HL-60 (cell line): Measurements from ENCODE around the gene OAS1.
"Not testable (repeated sequence)": the region's sequence is repeated elsewhere in the genome, so short reads cannot be mapped to it uniquely, and the experiment has no call there.

Experiments used
- DNase-seq, 2 experiments: peaks; one replicate each; pipeline ENCODE4 v3.0.0-alpha.2; 2010 to 2020; ENCODE audit warnings: low read depth in 1 of 2, low spot score in 1 of 2
- H3K27ac ChIP-seq: fragments of 250-450 bp; sonication (Bioruptor Pico); replicated peaks from 2 replicates; pipeline ENCODE4 v1.5.1; 2020; ENCODE audit warnings: mild to moderate bottlenecking, moderate library complexity
- H3K27me3 ChIP-seq: fragments of 250-450 bp; sonication (Bioruptor Pico); 2 replicates; pipeline ENCODE4 v1.5.1; 2021; ENCODE audit warnings: mild to moderate bottlenecking, moderate library complexity; ENCODE audit not compliant: insufficient read depth, poor library complexity, severe bottlenecking
- H3K4me3 ChIP-seq: replicated peaks from 2 replicates; pipeline ENCODE4 v1.5.1; 2011; ENCODE audit warnings: mild to moderate bottlenecking, control low read depth, low read length; ENCODE audit not compliant: insufficient read depth
- GABPA ChIP-seq: IDR thresholded peaks from 2 replicates; pipeline ENCODE4 v1.6.1; 2012; ENCODE audit warnings: low read depth
- POLR2AphosphoS5 ChIP-seq: IDR thresholded peaks from 2 replicates; pipeline ENCODE4 v1.6.1; 2012; ENCODE audit warnings: low read depth
- SPI1 ChIP-seq: IDR thresholded peaks from 2 replicates; pipeline ENCODE4 v1.6.1; 2012; ENCODE audit warnings: low read depth, mild to moderate bottlenecking, borderline replicate concordance
- TF ChIP-seq, protein P1 (sequence below): IDR thresholded peaks from 2 replicates; pipeline ENCODE4 v1.6.1; 2012; ENCODE audit warnings: low read depth; ENCODE audit not compliant: insufficient replicate concordance
- TF ChIP-seq, protein P2 (sequence below): IDR thresholded peaks from one replicate; pipeline ENCODE4 v1.5.1; 2011; ENCODE audit warnings: low read length, control low read depth, inconsistent platforms; ENCODE audit not compliant: insufficient read depth

OAS1 gene

DNA sequence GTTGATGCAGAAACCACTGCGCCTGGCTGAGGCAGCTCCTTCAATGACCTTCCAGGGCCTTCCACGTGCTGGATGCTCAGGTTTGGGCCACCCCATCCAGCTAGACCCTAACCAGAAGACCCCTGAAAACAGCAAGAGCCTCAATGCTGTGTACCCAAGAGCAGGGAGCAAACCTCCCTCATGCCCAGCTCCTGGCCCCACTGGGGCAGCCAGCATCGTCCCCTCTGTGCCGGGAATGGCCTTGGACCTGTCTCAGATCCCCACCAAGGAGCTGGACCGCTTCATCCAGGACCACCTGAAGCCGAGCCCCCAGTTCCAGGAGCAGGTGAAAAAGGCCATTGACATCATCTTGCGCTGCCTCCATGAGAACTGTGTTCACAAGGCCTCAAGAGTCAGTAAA is 42.0 kb downstream of the OAS1 start:
- TF ChIP-seq, protein P1, sequence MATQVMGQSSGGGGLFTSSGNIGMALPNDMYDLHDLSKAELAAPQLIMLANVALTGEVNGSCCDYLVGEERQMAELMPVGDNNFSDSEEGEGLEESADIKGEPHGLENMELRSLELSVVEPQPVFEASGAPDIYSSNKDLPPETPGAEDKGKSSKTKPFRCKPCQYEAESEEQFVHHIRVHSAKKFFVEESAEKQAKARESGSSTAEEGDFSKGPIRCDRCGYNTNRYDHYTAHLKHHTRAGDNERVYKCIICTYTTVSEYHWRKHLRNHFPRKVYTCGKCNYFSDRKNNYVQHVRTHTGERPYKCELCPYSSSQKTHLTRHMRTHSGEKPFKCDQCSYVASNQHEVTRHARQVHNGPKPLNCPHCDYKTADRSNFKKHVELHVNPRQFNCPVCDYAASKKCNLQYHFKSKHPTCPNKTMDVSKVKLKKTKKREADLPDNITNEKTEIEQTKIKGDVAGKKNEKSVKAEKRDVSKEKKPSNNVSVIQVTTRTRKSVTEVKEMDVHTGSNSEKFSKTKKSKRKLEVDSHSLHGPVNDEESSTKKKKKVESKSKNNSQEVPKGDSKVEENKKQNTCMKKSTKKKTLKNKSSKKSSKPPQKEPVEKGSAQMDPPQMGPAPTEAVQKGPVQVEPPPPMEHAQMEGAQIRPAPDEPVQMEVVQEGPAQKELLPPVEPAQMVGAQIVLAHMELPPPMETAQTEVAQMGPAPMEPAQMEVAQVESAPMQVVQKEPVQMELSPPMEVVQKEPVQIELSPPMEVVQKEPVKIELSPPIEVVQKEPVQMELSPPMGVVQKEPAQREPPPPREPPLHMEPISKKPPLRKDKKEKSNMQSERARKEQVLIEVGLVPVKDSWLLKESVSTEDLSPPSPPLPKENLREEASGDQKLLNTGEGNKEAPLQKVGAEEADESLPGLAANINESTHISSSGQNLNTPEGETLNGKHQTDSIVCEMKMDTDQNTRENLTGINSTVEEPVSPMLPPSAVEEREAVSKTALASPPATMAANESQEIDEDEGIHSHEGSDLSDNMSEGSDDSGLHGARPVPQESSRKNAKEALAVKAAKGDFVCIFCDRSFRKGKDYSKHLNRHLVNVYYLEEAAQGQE = no peak
- no peak for TF ChIP-seq GABPA
- TF ChIP-seq SPI1 = no peak
- no peak for TF ChIP-seq POLR2AphosphoS5
- TF ChIP-seq, protein P2, sequence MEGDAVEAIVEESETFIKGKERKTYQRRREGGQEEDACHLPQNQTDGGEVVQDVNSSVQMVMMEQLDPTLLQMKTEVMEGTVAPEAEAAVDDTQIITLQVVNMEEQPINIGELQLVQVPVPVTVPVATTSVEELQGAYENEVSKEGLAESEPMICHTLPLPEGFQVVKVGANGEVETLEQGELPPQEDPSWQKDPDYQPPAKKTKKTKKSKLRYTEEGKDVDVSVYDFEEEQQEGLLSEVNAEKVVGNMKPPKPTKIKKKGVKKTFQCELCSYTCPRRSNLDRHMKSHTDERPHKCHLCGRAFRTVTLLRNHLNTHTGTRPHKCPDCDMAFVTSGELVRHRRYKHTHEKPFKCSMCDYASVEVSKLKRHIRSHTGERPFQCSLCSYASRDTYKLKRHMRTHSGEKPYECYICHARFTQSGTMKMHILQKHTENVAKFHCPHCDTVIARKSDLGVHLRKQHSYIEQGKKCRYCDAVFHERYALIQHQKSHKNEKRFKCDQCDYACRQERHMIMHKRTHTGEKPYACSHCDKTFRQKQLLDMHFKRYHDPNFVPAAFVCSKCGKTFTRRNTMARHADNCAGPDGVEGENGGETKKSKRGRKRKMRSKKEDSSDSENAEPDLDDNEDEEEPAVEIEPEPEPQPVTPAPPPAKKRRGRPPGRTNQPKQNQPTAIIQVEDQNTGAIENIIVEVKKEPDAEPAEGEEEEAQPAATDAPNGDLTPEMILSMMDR = no peak
- Histone ChIP-seq H3K27me3 (no peaks in the 10 kb centered on the region), H3K27ac (no peak overlapping the region), H3K4me3 (no peak overlapping the region)
- no peak for DNase-seq

DNA sequence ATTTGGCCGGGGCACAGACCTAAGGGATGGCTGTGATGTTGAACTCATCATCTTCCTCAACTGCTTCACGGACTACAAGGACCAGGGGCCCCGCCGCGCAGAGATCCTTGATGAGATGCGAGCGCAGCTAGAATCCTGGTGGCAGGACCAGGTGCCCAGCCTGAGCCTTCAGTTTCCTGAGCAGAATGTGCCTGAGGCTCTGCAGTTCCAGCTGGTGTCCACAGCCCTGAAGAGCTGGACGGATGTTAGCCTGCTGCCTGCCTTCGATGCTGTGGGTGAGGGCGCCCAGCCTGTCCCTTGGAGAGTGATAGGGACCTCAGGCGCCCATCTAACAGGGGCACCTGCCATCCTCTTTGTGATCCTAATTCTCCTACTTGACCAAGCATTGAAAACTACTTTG is 43.9 kb downstream of the OAS1 start:
- no peak for TF ChIP-seq GABPA
- no peak for TF ChIP-seq POLR2AphosphoS5
- TF ChIP-seq, protein P2 = no peak
- TF ChIP-seq SPI1 = no peak
- TF ChIP-seq, protein P1 = no peak
- no peaks in the 10 kb centered on the region for H3K27me3 ChIP-seq
- no peak overlapping the region for H3K27ac ChIP-seq
- no peak for DNase-seq
- H3K4me3 ChIP-seq = no peak overlapping the region

DNA sequence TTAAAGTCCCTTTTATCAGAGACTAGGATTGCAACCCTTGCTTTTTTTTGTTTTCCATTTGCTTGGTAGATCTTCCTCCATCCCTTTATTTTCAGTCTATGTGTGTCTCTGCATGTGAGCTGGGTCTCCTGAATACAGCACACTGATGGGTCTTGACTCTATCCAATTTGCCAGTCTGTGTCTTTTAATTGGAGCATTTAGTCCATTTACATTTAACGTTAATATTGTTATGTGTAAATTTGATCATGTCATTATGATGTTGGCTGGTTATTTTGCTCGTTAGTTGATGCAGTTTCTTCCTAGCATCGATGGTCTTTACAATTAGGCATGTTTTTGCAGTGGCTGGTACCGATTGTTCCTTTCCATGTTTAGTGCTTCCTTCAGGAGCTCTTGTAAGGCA is 50.4 kb downstream of the OAS1 start:
- not testable (repeated sequence) for DNase-seq, H3K4me3 ChIP-seq, H3K27me3 ChIP-seq, H3K27ac ChIP-seq

DNA sequence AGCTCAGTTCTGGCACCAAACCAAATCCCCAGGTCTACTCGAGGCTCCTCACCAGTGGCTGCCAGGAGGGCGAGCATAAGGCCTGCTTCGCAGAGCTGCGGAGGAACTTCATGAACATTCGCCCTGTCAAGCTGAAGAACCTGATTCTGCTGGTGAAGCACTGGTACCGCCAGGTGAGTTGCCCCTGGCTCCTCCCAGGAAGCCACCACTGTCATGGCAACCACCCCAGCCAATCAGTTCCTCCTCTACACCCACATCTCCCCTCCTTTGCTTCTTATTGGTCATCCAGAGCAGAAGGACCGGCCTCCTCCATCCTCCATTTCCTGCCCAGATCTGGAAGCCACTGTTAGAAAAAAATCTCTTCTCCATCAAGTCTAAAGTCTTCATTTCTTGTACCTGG is 54.3 kb downstream of the OAS1 start:
- DNase-seq = no peak
- TF ChIP-seq POLR2AphosphoS5 (no peak), GABPA (no peak), SPI1 (no peak)
- TF ChIP-seq, protein P2 = no peak
- TF ChIP-seq, protein P1 = no peak
- Histone ChIP-seq H3K27me3 (no peaks in the 10 kb centered on the region), H3K4me3 (no peak overlapping the region), H3K27ac (no peak overlapping the region)
